Medulla oblongata (tissue), 1 donor: ENCODE data around the gene OLA1.

ENCODE experiments used
- DNase-seq: peaks from one replicate; pipeline ENCODE4 v3.0.0-alpha.2; 2015; ENCODE audit errors: extremely low spot score

The OLA1 gene

GRCh38 chr2:174180165-174180724 lies 68.1 kb downstream of the OLA1 start:
- no peak for DNase-seq

- no peak for DNase-seq
Measured at GRCh38 chr2:174177316-174177890, 70.9 kb downstream of the OLA1 start.

- DNase-seq = no peak
Measured at GRCh38 chr2:174176898-174177297, 71.4 kb downstream of the OLA1 start.

- no peak for DNase-seq
Measured at GRCh38 chr2:174174741-174175140, 73.6 kb downstream of the OLA1 start.

GRCh38 chr2:174172802-174173355 lies 75.5 kb downstream of the OLA1 start:
- no peak for DNase-seq

GRCh38 chr2:174171686-174172445 lies 76.5 kb downstream of the OLA1 start:
- no peak for DNase-seq

- DNase-seq = no peak
Measured at GRCh38 chr2:174169372-174169771, 79.0 kb downstream of the OLA1 start.

- DNase-seq = no peak
Measured at GRCh38 chr2:174166261-174166660, 82.1 kb downstream of the OLA1 start.

GRCh38 chr2:174161490-174161889 lies 86.8 kb downstream of the OLA1 start:
- no peak for DNase-seq

GRCh38 chr2:174158003-174158402 lies 90.3 kb downstream of the OLA1 start:
- peak; percentile 57 for DNase-seq

GRCh38 chr2:174157053-174157452 lies 91.3 kb downstream of the OLA1 start:
- no peak for DNase-seq

GRCh38 chr2:174153757-174154680 lies 94.3 kb downstream of the OLA1 start:
- DNase-seq = no peak

GRCh38 chr2:174149530-174149929 lies 98.8 kb downstream of the OLA1 start:
- DNase-seq = no peak

GRCh38 chr2:174148833-174149232 lies 99.5 kb downstream of the OLA1 start:
- no peak for DNase-seq

GRCh38 chr2:174145827-174146226 lies 102.5 kb downstream of the OLA1 start:
- DNase-seq = no peak

GRCh38 chr2:174142290-174142689 lies 106.0 kb downstream of the OLA1 start:
- DNase-seq = no peak

GRCh38 chr2:174138161-174138560 lies 110.2 kb downstream of the OLA1 start:
- no peak for DNase-seq

- DNase-seq = no peak
Measured at GRCh38 chr2:174135981-174136380, 112.4 kb downstream of the OLA1 start.

GRCh38 chr2:174125090-174125489 lies 123.2 kb downstream of the OLA1 start:
- DNase-seq = no peak

- DNase-seq = peak; percentile 12
Measured at GRCh38 chr2:174124181-174124580, 124.2 kb downstream of the OLA1 start.

- DNase-seq = no peak
Measured at GRCh38 chr2:174122185-174122584, 126.1 kb downstream of the OLA1 start.

GRCh38 chr2:174121612-174122011 lies 126.7 kb downstream of the OLA1 start:
- DNase-seq = no peak
